ENCODE data around the gene ANKIB1.

Gene ANKIB1

DNA sequence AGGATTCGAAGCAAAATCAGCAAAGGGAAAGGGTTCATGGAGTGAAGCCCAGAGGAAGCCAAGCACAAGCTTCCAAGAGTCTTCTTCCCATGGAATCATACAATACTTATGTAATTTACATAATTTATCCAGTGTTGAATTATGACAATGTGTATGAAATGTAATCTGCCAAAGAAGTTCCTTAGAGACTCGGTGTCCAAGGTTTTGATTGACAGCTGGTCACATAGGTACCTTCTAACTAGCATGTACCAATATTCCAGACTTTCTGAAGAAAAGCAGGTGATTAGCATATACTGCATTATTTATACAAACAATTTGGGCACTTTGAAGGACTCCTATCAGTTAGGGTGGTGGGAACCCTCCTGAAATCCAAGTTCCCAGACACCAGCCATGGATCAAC, 35.3 kb downstream of the ANKIB1 start:
- no peak overlapping the region for H3K4me3 ChIP-seq (replicated peaks in 1 of 2; ENCODE audit: low read depth in 2 of 2, low read length in 2 of 2)
- TF ChIP-seq, protein P1, sequence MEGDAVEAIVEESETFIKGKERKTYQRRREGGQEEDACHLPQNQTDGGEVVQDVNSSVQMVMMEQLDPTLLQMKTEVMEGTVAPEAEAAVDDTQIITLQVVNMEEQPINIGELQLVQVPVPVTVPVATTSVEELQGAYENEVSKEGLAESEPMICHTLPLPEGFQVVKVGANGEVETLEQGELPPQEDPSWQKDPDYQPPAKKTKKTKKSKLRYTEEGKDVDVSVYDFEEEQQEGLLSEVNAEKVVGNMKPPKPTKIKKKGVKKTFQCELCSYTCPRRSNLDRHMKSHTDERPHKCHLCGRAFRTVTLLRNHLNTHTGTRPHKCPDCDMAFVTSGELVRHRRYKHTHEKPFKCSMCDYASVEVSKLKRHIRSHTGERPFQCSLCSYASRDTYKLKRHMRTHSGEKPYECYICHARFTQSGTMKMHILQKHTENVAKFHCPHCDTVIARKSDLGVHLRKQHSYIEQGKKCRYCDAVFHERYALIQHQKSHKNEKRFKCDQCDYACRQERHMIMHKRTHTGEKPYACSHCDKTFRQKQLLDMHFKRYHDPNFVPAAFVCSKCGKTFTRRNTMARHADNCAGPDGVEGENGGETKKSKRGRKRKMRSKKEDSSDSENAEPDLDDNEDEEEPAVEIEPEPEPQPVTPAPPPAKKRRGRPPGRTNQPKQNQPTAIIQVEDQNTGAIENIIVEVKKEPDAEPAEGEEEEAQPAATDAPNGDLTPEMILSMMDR (IDR thresholded peaks at IDR 0.05; ENCODE audit: low read depth, low read length) = no peak
- no peak for DNase-seq (ENCODE audit: low read depth in 2 of 2)

- no peak for DNase-seq (ENCODE audit: low read depth in 2 of 2)
- TF ChIP-seq, protein P1 (IDR thresholded peaks at IDR 0.05; ENCODE audit: low read depth, low read length) = no peak
- H3K4me3 ChIP-seq (replicated peaks in 1 of 2; ENCODE audit: low read depth in 2 of 2, low read length in 2 of 2) = no peak overlapping the region
These were observed 36.5 kb downstream of the ANKIB1 start for GRCh38 chr7:92282221-92282814.

- no peak overlapping the region for H3K4me3 ChIP-seq (replicated peaks in 1 of 2; ENCODE audit: low read depth in 2 of 2, low read length in 2 of 2)
- no peak for DNase-seq (ENCODE audit: low read depth in 2 of 2)
- TF ChIP-seq, protein P1 (IDR thresholded peaks at IDR 0.05; ENCODE audit: low read depth, low read length) = no peak
These were observed 37.2 kb downstream of the ANKIB1 start for GRCh38 chr7:92282930-92283329.

DNA sequence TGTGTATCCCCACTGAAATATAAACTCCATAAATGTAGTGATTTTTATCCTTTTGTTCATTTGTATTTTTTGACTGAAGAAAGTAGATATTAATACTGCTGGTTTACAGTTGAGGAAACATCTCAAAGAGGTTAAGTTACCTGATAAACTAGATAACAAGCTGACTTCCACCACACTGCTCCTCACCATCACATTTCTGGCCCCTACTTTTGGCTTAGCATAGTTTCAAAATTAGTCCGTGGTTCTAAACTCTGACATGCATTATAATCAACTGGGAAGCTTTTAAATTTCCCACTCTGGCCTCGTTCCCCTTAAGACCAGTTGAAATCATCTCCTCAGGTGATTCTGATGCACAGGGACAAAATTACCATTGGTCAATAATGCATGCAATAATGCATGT, 43.5 kb downstream of the ANKIB1 start:
- no peak overlapping the region for H3K4me3 ChIP-seq (replicated peaks in 1 of 2; ENCODE audit: low read depth in 2 of 2, low read length in 2 of 2)
- DNase-seq (ENCODE audit: low read depth in 2 of 2) = no peak
- TF ChIP-seq, protein P1 (IDR thresholded peaks at IDR 0.05; ENCODE audit: low read depth, low read length) = no peak

DNA sequence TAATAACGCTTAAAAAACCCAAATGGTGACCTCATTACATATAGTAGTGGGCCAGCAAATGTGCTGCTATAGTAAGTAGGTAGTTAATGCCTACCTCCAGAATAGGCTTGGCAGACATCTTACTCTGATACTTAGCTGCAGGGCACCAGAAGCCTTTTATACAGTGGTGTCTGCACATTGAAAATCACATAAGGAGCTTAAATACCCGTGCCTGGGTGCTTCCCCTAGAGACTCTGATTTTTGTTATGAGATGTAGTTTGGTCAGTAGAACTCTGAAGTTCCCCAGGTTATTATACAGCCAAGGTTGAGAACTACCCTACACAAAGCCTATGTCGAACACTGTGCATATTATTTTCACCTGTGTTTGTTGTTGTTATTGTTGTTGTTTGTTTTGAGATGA, 47.2 kb downstream of the ANKIB1 start:
- TF ChIP-seq, protein P1 (IDR thresholded peaks at IDR 0.05; ENCODE audit: low read depth, low read length) = no peak
- DNase-seq (ENCODE audit: low read depth in 2 of 2) = no peak
- no peak overlapping the region for H3K4me3 ChIP-seq (replicated peaks in 1 of 2; ENCODE audit: low read depth in 2 of 2, low read length in 2 of 2)

DNA sequence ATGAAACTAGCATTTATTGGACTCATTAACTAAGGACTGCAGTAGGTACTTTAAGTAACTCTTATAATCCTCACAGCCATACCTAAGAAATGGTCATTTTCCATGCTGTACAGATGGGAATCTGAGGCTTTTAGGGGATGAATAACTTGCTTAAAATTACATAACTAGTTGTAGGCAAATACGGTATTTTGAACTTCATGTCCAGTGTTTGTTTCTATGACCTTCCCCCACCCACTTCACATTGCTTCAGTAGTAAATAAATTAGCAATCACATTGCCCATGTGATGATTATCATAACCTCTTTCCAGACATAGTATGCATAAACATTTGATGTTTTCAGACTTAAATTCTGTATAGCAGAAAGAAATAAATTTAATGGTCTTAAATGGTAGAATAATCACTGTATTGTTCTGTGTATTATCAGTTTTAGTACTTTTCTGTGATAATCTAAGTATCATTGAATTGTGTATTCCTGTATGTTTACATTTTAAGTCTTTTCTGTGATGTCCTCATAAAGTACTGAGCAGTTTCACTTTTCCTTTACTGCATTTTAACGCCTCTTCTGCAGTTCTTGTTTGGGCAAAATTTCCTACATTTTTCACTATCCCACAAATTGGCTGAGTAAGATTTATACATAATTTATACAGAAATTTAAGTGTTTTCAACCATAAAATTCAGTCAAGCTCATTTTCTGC, 48.3 kb downstream of the ANKIB1 start:
- DNase-seq (ENCODE audit: low read depth in 2 of 2) = peak; percentile 16 to 39
- H3K4me3 ChIP-seq (replicated peaks in 1 of 2; ENCODE audit: low read depth in 2 of 2, low read length in 2 of 2) = peak overlapping the region in 1 of 2 donors; percentile 19
- TF ChIP-seq, protein P1 (IDR thresholded peaks at IDR 0.05; ENCODE audit: low read depth, low read length) = no peak

All from cardiac fibroblast (primary cell).